HFFc6 (cell line): ENCODE data around the gene RUNX1. TPM values are rescaled to one million over a fixed set of nuclear protein-coding genes. Genes with fewer than 3 reads are reported as not detected.

ENCODE experiments used
- DNase-seq: peaks from one replicate; pipeline ENCODE4 v3.0.0-alpha.2; 2018
- H3K27ac Mint-ChIP-seq: 2 replicates; pipeline ENCODE4 v1.8.0; 2020; ENCODE audit warnings: mild to moderate bottlenecking, mixed read lengths
- H3K27me3 Mint-ChIP-seq: 2 replicates; pipeline ENCODE4 v1.8.0; 2021; ENCODE audit warnings: mild to moderate bottlenecking, moderate library complexity, mixed read lengths; ENCODE audit not compliant: insufficient read depth
- H3K36me3 Mint-ChIP-seq: 2 replicates; pipeline ENCODE4 v1.8.0; 2021; ENCODE audit warnings: low read depth, mixed read lengths
- H3K4me1 Mint-ChIP-seq: 2 replicates; pipeline ENCODE4 v1.8.0; 2020; ENCODE audit warnings: low read depth, mixed read lengths
- H3K4me3 Mint-ChIP-seq: 2 replicates; pipeline ENCODE4 v1.8.0; 2020; ENCODE audit warnings: mild to moderate bottlenecking, moderate library complexity, mixed read lengths
- H3K9me3 Mint-ChIP-seq: 2 replicates; pipeline ENCODE4 v1.8.0; 2020; ENCODE audit warnings: mild to moderate bottlenecking, mixed read lengths
- total RNA-seq, 6 experiments: library from RNA; stranded (reverse); fragmentation: NEBNext Ultra II Directional; extraction: Animal tissue kit (Norgen Biotek cat#: 25700); gene quantifications; 2 replicates in 1 of 6; 3 replicates in 5 of 6; pipeline ENCODE4 v1.2.3, GENCODE V29; 2021
- TF ChIP-seq, protein P1 (sequence below): fragments of 200-600 bp; sonication (generic); IDR thresholded peaks from 2 replicates; pipeline ENCODE4 v1.5.0; 2021; ENCODE audit warnings: antibody characterized with exemption, mild to moderate bottlenecking

RUNX1 gene
- total RNA-seq, 6 experiments from 2014 or later = 57.4 to 78.9 (median 61.3) TPM

DNA sequence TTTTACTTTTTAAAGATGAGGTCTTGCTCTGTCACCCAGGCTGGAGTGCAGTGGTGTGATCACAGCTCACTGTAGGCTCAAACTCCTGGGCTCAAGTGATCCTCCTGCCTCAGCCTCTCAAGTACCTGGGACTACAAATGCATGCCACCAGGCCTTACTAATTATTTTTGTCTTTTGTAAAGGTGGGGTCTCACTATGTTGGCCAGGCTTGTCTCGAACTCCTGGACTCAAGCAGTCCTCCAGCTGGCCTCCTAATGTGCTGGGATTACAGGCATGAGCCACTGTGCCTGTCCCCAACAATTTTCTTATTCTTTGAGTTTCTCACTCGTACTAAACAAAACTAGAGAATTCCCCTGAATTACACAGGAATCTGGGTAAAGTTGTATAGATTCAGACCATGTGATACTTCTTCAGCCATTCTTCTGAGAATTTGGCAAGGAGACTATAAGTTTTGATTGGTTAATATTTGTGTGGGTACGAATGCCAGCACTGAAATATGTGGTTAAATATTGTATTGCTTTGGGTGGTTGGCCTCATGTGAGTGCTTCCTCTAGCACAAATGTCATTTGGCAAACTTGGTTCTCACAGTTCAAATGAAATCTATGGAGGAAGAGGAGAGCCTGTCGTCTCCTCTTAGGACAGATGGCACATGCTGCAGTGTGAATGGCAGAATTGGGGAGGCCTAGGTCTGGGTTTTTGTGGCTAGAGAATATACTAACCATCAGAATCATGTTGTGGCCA is 104.9 kb downstream of the RUNX1 start:
- no peaks in the 10 kb centered on the region for H3K9me3 Mint-ChIP-seq
- H3K4me1 Mint-ChIP-seq = peaks cover 44% of the 10 kb centered on the region
- TF ChIP-seq, protein P1, sequence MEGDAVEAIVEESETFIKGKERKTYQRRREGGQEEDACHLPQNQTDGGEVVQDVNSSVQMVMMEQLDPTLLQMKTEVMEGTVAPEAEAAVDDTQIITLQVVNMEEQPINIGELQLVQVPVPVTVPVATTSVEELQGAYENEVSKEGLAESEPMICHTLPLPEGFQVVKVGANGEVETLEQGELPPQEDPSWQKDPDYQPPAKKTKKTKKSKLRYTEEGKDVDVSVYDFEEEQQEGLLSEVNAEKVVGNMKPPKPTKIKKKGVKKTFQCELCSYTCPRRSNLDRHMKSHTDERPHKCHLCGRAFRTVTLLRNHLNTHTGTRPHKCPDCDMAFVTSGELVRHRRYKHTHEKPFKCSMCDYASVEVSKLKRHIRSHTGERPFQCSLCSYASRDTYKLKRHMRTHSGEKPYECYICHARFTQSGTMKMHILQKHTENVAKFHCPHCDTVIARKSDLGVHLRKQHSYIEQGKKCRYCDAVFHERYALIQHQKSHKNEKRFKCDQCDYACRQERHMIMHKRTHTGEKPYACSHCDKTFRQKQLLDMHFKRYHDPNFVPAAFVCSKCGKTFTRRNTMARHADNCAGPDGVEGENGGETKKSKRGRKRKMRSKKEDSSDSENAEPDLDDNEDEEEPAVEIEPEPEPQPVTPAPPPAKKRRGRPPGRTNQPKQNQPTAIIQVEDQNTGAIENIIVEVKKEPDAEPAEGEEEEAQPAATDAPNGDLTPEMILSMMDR = no peak
- H3K27me3 Mint-ChIP-seq = no peaks in the 10 kb centered on the region
- H3K36me3 Mint-ChIP-seq = peaks cover 20% of the 10 kb centered on the region; the same call in 1 of the 2 replicates
- no peak overlapping the region for H3K27ac Mint-ChIP-seq
- no peak for DNase-seq
- H3K4me3 Mint-ChIP-seq = no peak overlapping the region

DNA sequence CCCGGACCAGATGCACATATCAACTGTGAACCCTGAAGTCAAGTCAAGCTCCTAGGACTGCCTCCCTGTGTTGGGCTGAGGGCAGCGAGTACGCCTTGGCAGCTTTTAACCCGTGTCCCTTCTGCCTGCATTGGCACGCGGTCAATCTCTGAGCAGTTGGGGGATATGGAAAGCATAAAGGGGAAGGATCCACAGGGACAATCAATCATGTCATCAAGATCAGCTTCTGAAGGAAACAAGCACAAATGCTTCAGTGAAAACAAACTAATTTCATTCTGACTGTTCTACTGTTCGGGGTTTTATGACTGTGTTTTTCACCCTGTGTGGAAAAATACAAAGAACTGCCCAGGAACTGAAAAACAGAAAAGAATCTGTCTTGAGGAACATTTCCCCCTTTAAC is 106.2 kb downstream of the RUNX1 start:
- TF ChIP-seq, protein P1 = no peak
- peaks cover 54% of the 10 kb centered on the region for H3K4me1 Mint-ChIP-seq

DNA sequence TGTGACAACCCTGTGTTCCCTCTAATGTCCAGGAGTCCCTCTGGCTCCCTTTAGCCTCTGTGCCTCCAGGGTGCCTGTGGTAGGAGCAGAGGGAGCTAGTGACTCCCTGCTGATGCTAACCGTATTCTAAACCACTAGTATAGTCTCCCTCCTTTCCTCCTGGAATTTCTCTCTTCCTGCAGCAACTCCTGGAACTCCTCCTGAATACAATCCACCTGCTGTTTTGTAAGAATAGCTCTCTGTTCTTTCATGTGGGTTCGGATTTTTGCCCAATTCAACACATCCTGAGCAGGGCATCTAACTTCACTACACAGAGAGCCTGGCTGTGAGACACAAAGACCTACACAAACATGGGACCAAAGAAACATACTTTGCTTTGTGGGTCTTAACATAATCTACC is 107.9 kb downstream of the RUNX1 start:
- Mint-ChIP-seq H3K36me3 (peaks cover 14% of the 10 kb centered on the region; the same call in 1 of the 2 replicates), H3K4me3 (no peak overlapping the region)

More for the DNA sequence above, 106.2 kb downstream of the RUNX1 start:
- Mint-ChIP-seq H3K9me3 (no peaks in the 10 kb centered on the region), H3K27me3 (no peaks in the 10 kb centered on the region), H3K4me3 (no peak overlapping the region), H3K27ac (no peak overlapping the region), H3K36me3 (peaks cover 20% of the 10 kb centered on the region; the same call in 1 of the 2 replicates)
- DNase-seq = no peak

DNA sequence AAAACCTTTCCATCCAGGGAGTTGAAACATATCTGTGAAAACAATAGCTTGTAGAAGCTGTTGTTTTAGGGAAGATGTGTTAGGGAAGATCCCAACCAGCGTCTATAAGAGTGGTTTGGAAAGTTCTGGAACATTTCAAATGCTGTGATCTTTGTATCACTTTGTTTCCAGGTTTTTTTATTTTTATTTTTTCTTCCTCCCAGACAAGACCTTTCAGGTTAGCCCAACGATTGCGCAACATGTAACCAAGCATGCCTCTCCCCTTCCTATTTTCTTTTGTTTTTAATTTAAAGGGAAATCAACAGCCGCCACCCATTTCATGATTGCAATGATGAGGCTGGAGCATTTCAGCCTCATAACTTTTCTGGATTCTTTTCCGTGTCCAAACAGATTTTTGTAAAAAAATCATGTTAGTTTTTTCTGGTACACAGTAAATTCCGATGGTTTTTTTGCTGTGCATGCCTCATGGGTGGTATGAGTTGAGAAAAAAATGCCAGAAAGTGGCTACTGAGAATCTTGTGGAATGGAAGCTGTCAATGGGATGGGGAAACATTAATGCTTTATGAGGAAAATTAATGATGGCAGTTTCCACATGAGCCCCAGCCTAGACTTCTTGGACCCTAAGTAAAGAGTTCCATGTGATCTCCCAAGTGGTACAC is 109.3 kb downstream of the RUNX1 start:
- no peak overlapping the region for H3K27ac Mint-ChIP-seq
- no peak for DNase-seq
- no peaks in the 10 kb centered on the region for H3K27me3 Mint-ChIP-seq
- peaks cover 6% of the 10 kb centered on the region; the same call in 1 of the 2 replicates for H3K36me3 Mint-ChIP-seq
- H3K4me3 Mint-ChIP-seq = no peak overlapping the region
- H3K4me1 Mint-ChIP-seq = peaks cover 71% of the 10 kb centered on the region
- TF ChIP-seq, protein P1 = no peak
- no peaks in the 10 kb centered on the region for H3K9me3 Mint-ChIP-seq

More for the DNA sequence above, 107.9 kb downstream of the RUNX1 start:
- no peaks in the 10 kb centered on the region for H3K27me3 Mint-ChIP-seq
- H3K4me1 Mint-ChIP-seq = peaks cover 68% of the 10 kb centered on the region
- TF ChIP-seq, protein P1 = no peak
- no peak for DNase-seq
- H3K27ac Mint-ChIP-seq = no peak overlapping the region
- H3K9me3 Mint-ChIP-seq = no peaks in the 10 kb centered on the region

DNA sequence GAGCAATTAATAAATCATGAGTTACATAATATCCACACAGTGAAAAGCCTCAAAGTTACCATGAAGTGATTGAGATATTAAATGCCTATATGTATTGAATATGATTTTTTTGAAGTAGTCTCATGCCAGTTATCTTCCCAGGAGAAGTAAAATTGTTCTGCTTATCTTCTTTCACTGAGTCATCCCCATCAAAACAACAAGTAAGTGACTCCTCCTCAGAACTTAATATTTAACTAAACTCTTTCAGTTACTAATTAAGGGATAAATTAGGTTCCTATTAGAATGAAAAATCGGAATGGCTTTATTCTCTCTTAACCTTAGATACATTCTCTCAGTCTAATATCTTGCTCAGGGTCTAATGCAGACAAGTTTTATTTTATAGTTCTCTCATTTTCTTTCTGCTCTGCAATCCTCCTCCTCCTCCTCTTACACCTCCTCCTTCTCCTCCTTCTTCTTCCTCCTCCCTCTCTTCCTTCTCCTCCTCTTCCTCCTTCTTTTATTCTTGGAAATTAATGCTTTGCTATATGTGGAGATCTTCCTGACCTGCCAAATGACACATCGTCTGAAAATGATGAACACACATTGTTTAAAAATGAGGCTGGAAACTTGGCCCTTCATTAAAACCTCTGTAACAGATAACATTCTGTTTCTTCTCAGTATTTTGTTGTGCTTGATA is 110.9 kb downstream of the RUNX1 start:
- peak overlapping the region; percentile 33 for H3K4me3 Mint-ChIP-seq
- no peaks in the 10 kb centered on the region for H3K27me3 Mint-ChIP-seq
- no peak for DNase-seq
- H3K4me1 Mint-ChIP-seq = peaks cover 84% of the 10 kb centered on the region
- TF ChIP-seq, protein P1 = no peak
- H3K27ac Mint-ChIP-seq = peak overlapping the region; percentile 50
- no peaks in the 10 kb centered on the region for H3K9me3 Mint-ChIP-seq
- peaks cover 13% of the 10 kb centered on the region; the same call in 1 of the 2 replicates for H3K36me3 Mint-ChIP-seq
